ENCODE data around the gene LRRC42. TPM values are rescaled to one million over a fixed set of nuclear protein-coding genes. Genes with fewer than 3 reads are reported as not detected.

LRRC42 gene
- total and polyA plus RNA-seq, 10 of the 15 experiments (the other 5 are each of a cell fraction or from before 2014, with no cell fraction given): 11.0 to 34.4 (median 23.0) TPM

DNA sequence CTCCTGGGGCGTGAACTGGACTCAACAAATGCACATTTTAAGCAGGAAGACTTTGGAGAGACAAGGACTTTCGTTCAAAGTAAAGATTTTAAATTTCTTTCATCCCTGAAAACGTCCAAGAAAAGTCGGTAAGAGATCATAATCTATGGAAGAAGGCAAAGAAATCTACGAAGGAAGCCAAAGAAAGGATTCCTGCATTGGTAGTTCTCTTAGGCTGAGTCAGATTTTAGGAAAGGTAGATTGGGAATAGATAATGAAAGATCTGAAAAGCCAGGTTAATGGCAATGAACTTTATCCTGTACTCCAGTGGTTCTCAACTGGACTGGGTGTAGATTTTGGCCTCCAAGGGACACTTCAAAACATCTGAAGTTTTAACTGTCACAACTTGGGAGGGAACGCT, 3.1 kb upstream of the LRRC42 start:
- Histone ChIP-seq H4K20me1 (ENCODE audit: control insufficient read depth, insufficient read depth) (no peaks in the 10 kb centered on the region), H3K9ac (ENCODE audit: control insufficient read depth, insufficient read depth, low read length) (no peak overlapping the region), H3K27me3 (replicated peaks in 1 of 2; ENCODE audit: control insufficient read depth in 2 of 2, insufficient read depth in 2 of 2, low read length in 1 of 2) (no peaks in the 10 kb centered on the region), H2AFZ (ENCODE audit: control insufficient read depth, low read depth, low read length) (no peak overlapping the region), H3K36me3 (ENCODE audit: control insufficient read depth in 2 of 2, insufficient read depth in 2 of 2, low read length in 1 of 2) (no peaks in the 10 kb centered on the region), H3K4me2 (ENCODE audit: control insufficient read depth, insufficient read depth) (peak overlapping the region; percentile 34), H3K4me3 (no peak overlapping the region), H3K27ac (ENCODE audit: control insufficient read depth, insufficient read depth) (no peak overlapping the region), H3K79me2 (ENCODE audit: control insufficient read depth, insufficient read depth, low read length) (peaks cover 45% of the 10 kb centered on the region), H3K9me3 (replicated peaks; ENCODE audit: control insufficient read depth, insufficient read depth, low read length) (no peaks in the 10 kb centered on the region; the same call in 2 of the 3 replicates), H3K4me1 (ENCODE audit: control insufficient read depth, insufficient read depth, low read length) (peaks cover 3% of the 10 kb centered on the region; the same call in 1 of the 2 replicates)
- RAD21 ChIA-PET (ENCODE audit: unreplicated experiment): interaction anchor here (9.4 kb wide), 1 partner anchor 82 kb away, joined by 73 read pairs; no protein-coding TSS in a partner anchor
- FAIRE-seq (no peak), ATAC-seq (no peak), DNase-seq (ENCODE audit: low read depth, low spot score) (no peak)
- POLR2A ChIA-PET: interaction anchor here (1.2 to 3.8 kb wide), 4 partner anchors 9 to 110 kb away, joined by 4 to 32 read pairs (median 10); partner anchors contain the start of genes TCEANC2 and TMEM59
- in situ Hi-C loops (cut with MboI) (loop anchor here (5.0 kb wide), 1 partner anchor 51 kb away; the partner anchor contains the start of gene DIO1), intact Hi-C loops (cut with micrococcal nuclease; ENCODE audit: unreplicated experiment) (no loop called here)
- SMC1A ChIA-PET (ENCODE audit: uncharacterized antibody, unreplicated experiment): interaction anchor here (0.9 to 1.5 kb wide), 4 partner anchors 13 to 56 kb away, joined by 3 to 6 read pairs (median 4); no protein-coding TSS in a partner anchor
- 89% methylated on average over 6 of the region's 6 CpGs for WGBS (ENCODE audit: insufficient coverage, insufficient replicate concordance, low lambda C conversion rate, missing lambda C conversion rate)
- no TSS peak for BruUV-seq (replicated peaks)
- CTCF ChIA-PET: interaction anchor here (3.4 to 4.0 kb wide), 2 partner anchors 16 to 83 kb away, joined by 18 to 23 read pairs; no protein-coding TSS in a partner anchor
- no peak for TF ChIP-seq ZNF687 (IDR thresholded peaks at IDR 0.05)
- TF ChIP-seq NFXL1 (IDR thresholded peaks at IDR 0.05; ENCODE audit: borderline replicate concordance): no peak
- TF ChIP-seq IKZF2 (IDR thresholded peaks at IDR 0.05): no peak
- TF ChIP-seq SREBF2 (IDR thresholded peaks at IDR 0.05; ENCODE audit: low read length): no peak
- no peak for TF ChIP-seq EGR1 (IDR thresholded peaks at IDR 0.05; ENCODE audit: borderline replicate concordance in 1 of 2, low read depth in 2 of 2, low read length in 2 of 2)
- TF ChIP-seq, protein P1, sequence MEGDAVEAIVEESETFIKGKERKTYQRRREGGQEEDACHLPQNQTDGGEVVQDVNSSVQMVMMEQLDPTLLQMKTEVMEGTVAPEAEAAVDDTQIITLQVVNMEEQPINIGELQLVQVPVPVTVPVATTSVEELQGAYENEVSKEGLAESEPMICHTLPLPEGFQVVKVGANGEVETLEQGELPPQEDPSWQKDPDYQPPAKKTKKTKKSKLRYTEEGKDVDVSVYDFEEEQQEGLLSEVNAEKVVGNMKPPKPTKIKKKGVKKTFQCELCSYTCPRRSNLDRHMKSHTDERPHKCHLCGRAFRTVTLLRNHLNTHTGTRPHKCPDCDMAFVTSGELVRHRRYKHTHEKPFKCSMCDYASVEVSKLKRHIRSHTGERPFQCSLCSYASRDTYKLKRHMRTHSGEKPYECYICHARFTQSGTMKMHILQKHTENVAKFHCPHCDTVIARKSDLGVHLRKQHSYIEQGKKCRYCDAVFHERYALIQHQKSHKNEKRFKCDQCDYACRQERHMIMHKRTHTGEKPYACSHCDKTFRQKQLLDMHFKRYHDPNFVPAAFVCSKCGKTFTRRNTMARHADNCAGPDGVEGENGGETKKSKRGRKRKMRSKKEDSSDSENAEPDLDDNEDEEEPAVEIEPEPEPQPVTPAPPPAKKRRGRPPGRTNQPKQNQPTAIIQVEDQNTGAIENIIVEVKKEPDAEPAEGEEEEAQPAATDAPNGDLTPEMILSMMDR (IDR thresholded peaks at IDR 0.05 in 2 of 3, conservative IDR thresholded peaks at IDR 0.05 in 1 of 3; ENCODE audit: control insufficient read depth in 2 of 3, extremely low read depth in 1 of 3, insufficient read depth in 1 of 3, low read depth in 3 of 3, low read length in 3 of 3): no peak
- TF ChIP-seq CHD4 (IDR thresholded peaks at IDR 0.05): no peak
- no peak for TF ChIP-seq MTA2 (IDR thresholded peaks at IDR 0.05; ENCODE audit: low read depth)
- TF ChIP-seq SUPT20H (IDR thresholded peaks at IDR 0.05; ENCODE audit: borderline replicate concordance, control insufficient read depth, low read depth, low read length): no peak
- TF ChIP-seq CREM (IDR thresholded peaks at IDR 0.05; ENCODE audit: low read depth): no peak
- TF ChIP-seq PBX3 (IDR thresholded peaks at IDR 0.05; ENCODE audit: insufficient replicate concordance, low read depth, low read length): no peak
- no peak for TF ChIP-seq JUNB (IDR thresholded peaks at IDR 0.05)
- no peak for TF ChIP-seq NFYB (IDR thresholded peaks at IDR 0.05; ENCODE audit: insufficient read depth, low read depth, low read length)
